CD14-positive monocyte (primary cell): ENCODE measurements around the gene ACTRT3. TPM values are rescaled to one million over a fixed set of nuclear protein-coding genes. Genes with fewer than 3 reads are reported as not detected.
A peak's percentile ranks its signal among the peaks of the same experiment; 100 is the strongest.

Source experiments
- DNase-seq, 3 donors: peaks; one replicate each; pipeline ENCODE4 v3.0.0-alpha.2; 2011 to 2022
- H2AFZ ChIP-seq: 2 replicates; pipeline ENCODE4 v1.6.0; 2012; ENCODE audit warnings: mild to moderate bottlenecking, low read depth, low read length, inconsistent platforms; ENCODE audit not compliant: insufficient read depth, poor library complexity, severe bottlenecking
- H3K27ac ChIP-seq, 2 donors: 1 replicate in 1 of 2; 2 replicates in 1 of 2; pipeline ENCODE4 v1.5.1; 2012 to 2013; ENCODE audit warnings: low read length in 2 of 2, control low read depth in 1 of 2, inconsistent platforms in 1 of 2, low read depth in 1 of 2, mild to moderate bottlenecking in 1 of 2
- H3K27me3 ChIP-seq, 2 donors: one replicate each; pipeline versions ENCODE4 v1.6.0 to v1.6.1; 2011 to 2013; ENCODE audit warnings: low read length in 2 of 2; ENCODE audit not compliant: control insufficient read depth in 2 of 2, insufficient read depth in 2 of 2
- H3K36me3 ChIP-seq, 2 donors: replicated peaks in 1 of 2; 1 replicate in 1 of 2; 2 replicates in 1 of 2; pipeline versions ENCODE4 v1.5.1 to v1.6.1; 2012 to 2013; ENCODE audit warnings: low read length in 2 of 2, control low read depth in 1 of 2, inconsistent platforms in 1 of 2, mild to moderate bottlenecking in 1 of 2; ENCODE audit not compliant: insufficient read depth in 2 of 2, control insufficient read depth in 1 of 2
- H3K4me1 ChIP-seq, 2 donors: 1 replicate in 1 of 2; 2 replicates in 1 of 2; pipeline versions ENCODE4 v1.5.1 to v1.6.1; 2012 to 2013; ENCODE audit warnings: low read length in 2 of 2, control low read depth in 1 of 2, inconsistent platforms in 1 of 2, mild to moderate bottlenecking in 1 of 2, moderate library complexity in 1 of 2; ENCODE audit not compliant: insufficient read depth in 2 of 2, control insufficient read depth in 1 of 2
- H3K4me2 ChIP-seq: replicated peaks from 2 replicates; pipeline ENCODE3; 2012; ENCODE audit warnings: low read length, moderate library complexity, mild to moderate bottlenecking; ENCODE audit not compliant: poor library complexity, severe bottlenecking; ENCODE audit errors: extremely low read depth
- H3K4me3 ChIP-seq, 3 experiments: fragments of 200-600 bp in 1 of 3; sonication (generic) in 1 of 3; replicated peaks in 1 of 3; 1 replicate in 2 of 3; 2 replicates in 1 of 3; pipeline ENCODE4 v1.5.1; 2011 to 2013; ENCODE audit warnings: low read length in 3 of 3, mild to moderate bottlenecking in 3 of 3, control low read depth in 2 of 3, low read depth in 2 of 3, inconsistent platforms in 1 of 3, moderate library complexity in 1 of 3
- H3K79me2 ChIP-seq: 2 replicates; pipeline ENCODE4 v1.6.0; 2012; ENCODE audit warnings: mild to moderate bottlenecking, control low read depth, inconsistent platforms, low read length, moderate library complexity; ENCODE audit not compliant: insufficient read depth
- H3K9ac ChIP-seq: 2 replicates; pipeline ENCODE4 v1.6.0; 2017; ENCODE audit warnings: low read length, mild to moderate bottlenecking; ENCODE audit not compliant: insufficient read depth, poor library complexity, severe bottlenecking
- H3K9me3 ChIP-seq, 2 donors: replicated peaks in 1 of 2; 1 replicate in 1 of 2; 2 replicates in 1 of 2; pipeline versions ENCODE4 v1.5.1 to v1.6.1; 2012 to 2013; ENCODE audit warnings: low read length in 2 of 2, control low read depth in 1 of 2; ENCODE audit not compliant: control insufficient read depth in 1 of 2, insufficient read depth in 1 of 2
- H4K20me1 ChIP-seq: 2 replicates; pipeline ENCODE4 v1.6.0; 2012; ENCODE audit warnings: mild to moderate bottlenecking, low read length, control low read depth, moderate library complexity; ENCODE audit not compliant: insufficient read depth
- H3K27ac Mint-ChIP-seq, 7 donors: one replicate each; pipeline ENCODE4 v1.8.0; 2020; ENCODE audit warnings: mild to moderate bottlenecking in 7 of 7, mixed read lengths in 7 of 7, moderate library complexity in 6 of 7, inconsistent platforms in 2 of 7
- H3K27me3 Mint-ChIP-seq, 3 donors: one replicate each; pipeline ENCODE4 v1.8.0; 2021 to 2022; ENCODE audit warnings: low read depth in 3 of 3, mild to moderate bottlenecking in 3 of 3, mixed read lengths in 3 of 3, moderate library complexity in 3 of 3, inconsistent platforms in 1 of 3
- H3K36me3 Mint-ChIP-seq, 2 donors: one replicate each; pipeline ENCODE4 v1.8.0; 2020; ENCODE audit warnings: mixed read lengths in 2 of 2, inconsistent platforms in 1 of 2, mild to moderate bottlenecking in 1 of 2
- H3K4me1 Mint-ChIP-seq: one replicate; pipeline ENCODE4 v1.8.0; 2020; ENCODE audit warnings: mild to moderate bottlenecking, mixed read lengths
- H3K4me3 Mint-ChIP-seq, 2 donors: one replicate each; pipeline ENCODE4 v1.8.0; 2020; ENCODE audit warnings: mild to moderate bottlenecking in 2 of 2, mixed read lengths in 2 of 2, moderate library complexity in 1 of 2
- H3K9me3 Mint-ChIP-seq, 7 donors: one replicate each; pipeline ENCODE4 v1.8.0; 2020 to 2022; ENCODE audit warnings: mixed read lengths in 7 of 7, mild to moderate bottlenecking in 6 of 7, moderate library complexity in 6 of 7, inconsistent platforms in 2 of 7
- WGBS: methylation state at CpG from one replicate; pipeline ENCODE4 v1.1.5; 2013; ENCODE audit warnings: missing lambda C conversion rate; ENCODE audit not compliant: insufficient coverage; 5-methylcytosine and 5-hydroxymethylcytosine counted together
- intact Hi-C, 2 donors: fragments of 100-400 bp; cut with micrococcal nuclease; formaldehyde crosslinking; loops; one replicate each; pipeline versions ENCODE4 v1.15.0 to v1.15.1; 2023
- polyA plus RNA-seq, 3 donors: library from polyadenylated mRNA; depleted of rRNA in 1 of 3; unstranded in 2 of 3; stranded (reverse) in 1 of 3; fragments of 300-500 nt in 2 of 3; fragments of >200 nt in 1 of 3; fragmentation: Illumina TruSeq in 2 of 3; gene quantifications; 1 replicate in 2 of 3; 2 replicates in 1 of 3; pipeline ENCODE4 v1.2.3, GENCODE V29; 2012 to 2021
- TF ChIP-seq, protein P1 (sequence below): fragments of 200-600 bp; IDR thresholded peaks from one replicate; pipeline ENCODE4 v1.8.0; 2022; ENCODE audit warnings: antibody characterized with exemption, mild to moderate bottlenecking

Gene ACTRT3
- polyA plus RNA-seq, 3 donors: 0.03 to 0.08 TPM; not detected in 1

DNA sequence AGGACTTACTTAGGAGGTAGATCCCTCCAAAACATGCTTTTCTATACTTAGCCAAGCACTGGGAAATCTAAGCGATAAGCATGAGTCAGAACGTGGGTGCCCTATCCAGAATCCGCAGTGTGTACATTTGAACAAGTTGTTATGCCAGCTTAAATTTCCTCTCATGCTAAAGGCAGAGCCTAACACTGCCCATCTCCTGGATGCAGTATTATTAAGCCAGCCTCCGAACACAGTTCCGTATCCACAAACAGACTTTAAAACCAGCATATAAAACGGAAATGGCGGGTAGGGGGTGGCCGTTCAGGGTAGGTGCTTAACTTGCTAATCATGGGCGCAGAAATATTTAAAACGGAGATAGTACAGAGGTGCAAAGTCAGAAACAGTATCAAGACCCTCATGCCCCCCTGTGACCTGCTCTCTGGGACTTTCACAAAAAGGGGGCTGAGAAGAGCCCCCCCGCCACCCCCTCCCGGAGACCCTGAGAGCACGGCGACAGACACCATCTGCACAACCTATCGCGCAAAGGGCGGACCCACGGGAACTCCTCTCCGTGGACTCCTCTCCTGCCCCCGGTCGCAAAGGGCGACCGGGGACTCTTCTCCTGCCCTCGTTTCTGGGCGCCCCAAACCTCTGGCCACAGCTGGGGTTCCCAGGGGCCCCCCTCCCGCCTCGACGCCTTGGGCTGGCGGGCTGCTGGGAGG lies 42.4 kb upstream of the ACTRT3 start:
- intact Hi-C loops: no loop called here
- H3K36me3 Mint-ChIP-seq: peaks cover 2 to 3% of the 10 kb centered on the region in 2 donors
- WGBS: under 1% methylated on average over 22 of the region's 29 CpGs
- H3K27ac Mint-ChIP-seq: peak overlapping the region in 1 of 7 donors; percentile 35
- Histone ChIP-seq H3K27ac (no peak overlapping the region), H3K9me3 (peaks cover 0 to 8% of the 10 kb centered on the region in 2 donors), H3K79me2 (no peaks in the 10 kb centered on the region), H3K27me3 (peaks cover 0 to 3% of the 10 kb centered on the region in 2 donors), H4K20me1 (no peaks in the 10 kb centered on the region), H2AFZ (peak overlapping the region; percentile 94), H3K36me3 (no peaks in the 10 kb centered on the region), H3K4me3 (peak overlapping the region; percentile 50 to 75 (median 59)), H3K4me1 (peaks cover 26 to 31% of the 10 kb centered on the region in 2 donors), H3K4me2 (peak overlapping the region; percentile 87), H3K9ac (peak overlapping the region; percentile 65)
- TF ChIP-seq, protein P1, sequence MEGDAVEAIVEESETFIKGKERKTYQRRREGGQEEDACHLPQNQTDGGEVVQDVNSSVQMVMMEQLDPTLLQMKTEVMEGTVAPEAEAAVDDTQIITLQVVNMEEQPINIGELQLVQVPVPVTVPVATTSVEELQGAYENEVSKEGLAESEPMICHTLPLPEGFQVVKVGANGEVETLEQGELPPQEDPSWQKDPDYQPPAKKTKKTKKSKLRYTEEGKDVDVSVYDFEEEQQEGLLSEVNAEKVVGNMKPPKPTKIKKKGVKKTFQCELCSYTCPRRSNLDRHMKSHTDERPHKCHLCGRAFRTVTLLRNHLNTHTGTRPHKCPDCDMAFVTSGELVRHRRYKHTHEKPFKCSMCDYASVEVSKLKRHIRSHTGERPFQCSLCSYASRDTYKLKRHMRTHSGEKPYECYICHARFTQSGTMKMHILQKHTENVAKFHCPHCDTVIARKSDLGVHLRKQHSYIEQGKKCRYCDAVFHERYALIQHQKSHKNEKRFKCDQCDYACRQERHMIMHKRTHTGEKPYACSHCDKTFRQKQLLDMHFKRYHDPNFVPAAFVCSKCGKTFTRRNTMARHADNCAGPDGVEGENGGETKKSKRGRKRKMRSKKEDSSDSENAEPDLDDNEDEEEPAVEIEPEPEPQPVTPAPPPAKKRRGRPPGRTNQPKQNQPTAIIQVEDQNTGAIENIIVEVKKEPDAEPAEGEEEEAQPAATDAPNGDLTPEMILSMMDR: no peak
- DNase-seq: peak in 1 of 3 donors; percentile 8
- peaks cover 27% of the 10 kb centered on the region for H3K4me1 Mint-ChIP-seq
- peaks cover 0 to 4% (median 2%) of the 10 kb centered on the region in 3 donors for H3K27me3 Mint-ChIP-seq
- H3K9me3 Mint-ChIP-seq: peaks cover 6 to 18% (median 10%) of the 10 kb centered on the region in 7 donors
- H3K4me3 Mint-ChIP-seq: peak overlapping the region; percentile 89 to 96

GRCh38 chr3:169809230-169809795 lies 40.0 kb upstream of the ACTRT3 start:
- DNase-seq: no peak
- no peak overlapping the region for H3K27ac ChIP-seq
- intact Hi-C loops: no loop called here
- Mint-ChIP-seq H3K27ac (no peak overlapping the region), H3K27me3 (peaks cover 0 to 4% (median 2%) of the 10 kb centered on the region in 3 donors), H3K4me3 (no peak overlapping the region), H3K4me1 (peaks cover 26% of the 10 kb centered on the region), H3K36me3 (peaks cover 2 to 5% of the 10 kb centered on the region in 2 donors), H3K9me3 (no peaks in the 10 kb centered on the region)
- H3K4me2 ChIP-seq: no peak overlapping the region
- H3K27me3 ChIP-seq: peaks cover 0 to 3% of the 10 kb centered on the region in 2 donors
- WGBS: no CpG with 5 or more reads among the region's 2 CpGs
- H3K9me3 ChIP-seq: no peaks in the 10 kb centered on the region
- H2AFZ ChIP-seq: peak overlapping the region; percentile 61
- no peak overlapping the region for H3K9ac ChIP-seq
- H4K20me1 ChIP-seq: no peaks in the 10 kb centered on the region
- H3K79me2 ChIP-seq: no peaks in the 10 kb centered on the region
- no peak overlapping the region for H3K4me3 ChIP-seq
- TF ChIP-seq, protein P1: no peak
- H3K4me1 ChIP-seq: peaks cover 26 to 31% of the 10 kb centered on the region in 2 donors
- no peaks in the 10 kb centered on the region for H3K36me3 ChIP-seq
